ENCODE measurements around the gene AK9. TPM values are rescaled to one million over a fixed set of nuclear protein-coding genes. Genes with fewer than 3 reads are reported as not detected.

AK9 gene
- total and polyA plus RNA-seq, 9 of the 15 experiments (the other 6 are each of a cell fraction or from before 2014, with no cell fraction given) = 0.59 to 1.9 (median 1.2) TPM

GRCh38 chr6:109628158-109629000, 62.6 kb downstream of the AK9 start (continued):
- no peak for TF ChIP-seq SRSF3 (IDR thresholded peaks at IDR 0.05; ENCODE audit: insufficient read depth, low read length)

DNA sequence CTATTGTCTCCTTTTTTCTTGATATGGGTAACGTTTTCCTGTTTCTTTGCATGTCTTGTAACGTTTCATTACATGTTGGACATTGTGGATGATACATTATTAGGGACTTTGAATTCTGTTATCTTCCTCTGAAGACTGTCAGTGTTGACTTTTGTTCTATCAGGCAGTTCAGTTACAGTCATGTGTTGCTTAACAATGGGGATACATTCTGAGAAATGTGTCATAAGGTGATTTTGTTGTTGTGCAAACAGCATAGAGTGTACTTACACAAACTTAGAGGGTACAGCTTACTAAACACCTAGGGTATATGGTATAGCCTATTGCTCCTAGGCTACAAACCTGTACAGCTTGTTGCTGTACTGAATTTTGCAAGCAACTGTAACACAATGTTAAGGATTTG, 64.7 kb downstream of the AK9 start:
- intact Hi-C loops (cut with micrococcal nuclease) (no loop called here), in situ Hi-C loops (cut with MboI) (no loop called here)
- Histone ChIP-seq H3K27ac (ENCODE audit: extremely low read depth, low read depth, low read length) (no peak overlapping the region), H4K20me1 (replicated peaks; ENCODE audit: control insufficient read depth, insufficient read depth, low read length) (no peaks in the 10 kb centered on the region), H3K79me2 (ENCODE audit: control insufficient read depth, insufficient read depth, low read length) (no peaks in the 10 kb centered on the region), H2AFZ (ENCODE audit: low read depth, low read length) (no peak overlapping the region), H3K9me3 (replicated peaks; ENCODE audit: control insufficient read depth, insufficient read depth, low read depth, low read length) (no peaks in the 10 kb centered on the region), H3K9me1 (ENCODE audit: control insufficient read depth, insufficient read depth, low read length) (no peaks in the 10 kb centered on the region), H3K4me3 (no peak overlapping the region), H3K9ac (ENCODE audit: insufficient read depth in 1 of 2, low read depth in 2 of 2, low read length in 2 of 2) (no peak overlapping the region), H3K4me1 (replicated peaks in 1 of 2; ENCODE audit: control insufficient read depth in 2 of 2, insufficient read depth in 2 of 2, low read length in 2 of 2) (no peaks in the 10 kb centered on the region), H3K27me3 (ENCODE audit: control insufficient read depth in 2 of 2, insufficient read depth in 2 of 2, low read length in 2 of 2) (no peaks in the 10 kb centered on the region; a peak in 1 of 5 replicates), H3K4me2 (ENCODE audit: insufficient read depth, low read length) (no peak overlapping the region), H3K36me3 (ENCODE audit: control insufficient read depth, insufficient read depth, low read length) (no peaks in the 10 kb centered on the region)
- DNase-seq (ENCODE audit: extremely low read depth in 1 of 4, low spot score in 3 of 4) = no peak
- 0% methylated on average over 2 of the region's 2 CpGs for WGBS (ENCODE audit: insufficient coverage, low coverage, missing lambda C conversion rate)
- BruUV-seq (replicated peaks) = no TSS peak
- POLR2A ChIA-PET = interaction anchor here (0.6 kb wide), 1 partner anchor 13 kb away, joined by 3 read pairs; no protein-coding TSS in a partner anchor
- no peak for ATAC-seq
- TF ChIP-seq HDAC6 (IDR thresholded peaks at IDR 0.05; ENCODE audit: low read depth, low read length) (no peak), FOXA3 (CRISPR knock-in tag; conservative IDR thresholded peaks at IDR 0.05 in 1 of 2, IDR thresholded peaks at IDR 0.05 in 1 of 2) (0 out of 4 replicates have a peak, but pooled peaks of 1 of the 2 experiments have one; percentile 27)
- no peak for FAIRE-seq
- CTCF ChIA-PET (ENCODE audit: low intra/inter-chr PET ratio) = no interaction called here

Measured in K562 (cell line).